Keratinocyte (primary cell): Measurements from ENCODE around the gene MGMT. TPM values are rescaled to one million over a fixed set of nuclear protein-coding genes. Genes with fewer than 3 reads are reported as not detected.

ENCODE experiments used
- DNase-seq: peaks from one replicate; pipeline ENCODE4 v3.0.0-alpha.2; 2011; ENCODE audit warnings: low read depth, missing footprints, low spot score
- FAIRE-seq: peaks from 2 replicates; lab custom pipeline; 2011; peaks lifted over from hg19 to GRCh38; lab: Jason Lieb, UNC
- H2AFZ ChIP-seq: 2 replicates; pipeline ENCODE4 v1.6.0; 2012; ENCODE audit warnings: low read length, control low read depth, inconsistent platforms; ENCODE audit not compliant: control insufficient read depth
- H3K27ac ChIP-seq: 2 replicates; pipeline ENCODE4 v1.5.1; 2011; ENCODE audit warnings: low read length; ENCODE audit not compliant: control insufficient read depth, insufficient read depth
- H3K27me3 ChIP-seq: 3 replicates; pipeline ENCODE4 v1.6.0; 2011; ENCODE audit warnings: low read length; ENCODE audit not compliant: control insufficient read depth, insufficient read depth; ENCODE audit errors: extremely low read depth
- H3K36me3 ChIP-seq, 2 experiments: 2 replicates in 1 of 2; 3 replicates in 1 of 2; pipeline ENCODE4 v1.5.1; 2011; ENCODE audit warnings: low read length in 2 of 2, mild to moderate bottlenecking in 1 of 2; ENCODE audit not compliant: control insufficient read depth in 2 of 2, insufficient read depth in 2 of 2; ENCODE audit errors: extremely low read depth in 1 of 2
- H3K4me1 ChIP-seq: 3 replicates; pipeline ENCODE4 v1.5.1; 2011; ENCODE audit warnings: low read length; ENCODE audit not compliant: control insufficient read depth, insufficient read depth; ENCODE audit errors: extremely low read depth
- H3K4me2 ChIP-seq: 3 replicates; pipeline ENCODE4 v1.6.0; 2011; ENCODE audit warnings: low read depth, low read length; ENCODE audit not compliant: control insufficient read depth, insufficient read depth; ENCODE audit errors: extremely low read depth
- H3K4me3 ChIP-seq, 3 experiments: fragments of 200-600 bp in 1 of 3; sonication (generic) in 1 of 3; 2 replicates in 2 of 3; 3 replicates in 1 of 3; pipeline ENCODE4 v1.5.1; 2011 to 2016; ENCODE audit warnings: low read length in 3 of 3, mild to moderate bottlenecking in 3 of 3, control low read depth in 2 of 3, inconsistent platforms in 1 of 3, low read depth in 1 of 3, mixed read lengths in 1 of 3, mixed run types in 1 of 3, moderate library complexity in 1 of 3; ENCODE audit not compliant: control insufficient read depth in 2 of 3, insufficient read depth in 2 of 3; ENCODE audit errors: extremely low read depth in 1 of 3
- H3K79me2 ChIP-seq: 2 replicates; pipeline ENCODE4 v1.6.0; 2012; ENCODE audit warnings: low read length; ENCODE audit not compliant: control insufficient read depth, insufficient read depth
- H3K9ac ChIP-seq: 3 replicates; pipeline ENCODE4 v1.6.0; 2011; ENCODE audit warnings: low read length; ENCODE audit not compliant: control insufficient read depth, insufficient read depth; ENCODE audit errors: extremely low read depth
- H3K9me1 ChIP-seq: 3 replicates; pipeline ENCODE4 v1.6.0; 2011; ENCODE audit warnings: low read length; ENCODE audit not compliant: control insufficient read depth, insufficient read depth; ENCODE audit errors: extremely low read depth
- H3K9me3 ChIP-seq: 2 replicates; pipeline ENCODE4 v1.5.1; 2012; ENCODE audit warnings: low read depth, low read length; ENCODE audit not compliant: control insufficient read depth
- H4K20me1 ChIP-seq: 3 replicates; pipeline ENCODE4 v1.6.0; 2011; ENCODE audit warnings: low read length; ENCODE audit not compliant: control insufficient read depth, insufficient read depth; ENCODE audit errors: extremely low read depth
- CTCF ChIP-seq, 3 experiments: IDR thresholded peaks in 1 of 3; conservative IDR thresholded peaks in 1 of 3; optimal IDR thresholded peaks in 1 of 3; 2 replicates in 2 of 3; 3 replicates in 1 of 3; pipeline versions ENCODE3 to v1.5.1; 2011; ENCODE audit warnings: low read length in 3 of 3, mild to moderate bottlenecking in 3 of 3, moderate library complexity in 2 of 3, control low read depth in 1 of 3, inconsistent platforms in 1 of 3; ENCODE audit not compliant: insufficient read depth in 2 of 3; ENCODE audit errors: extremely low read depth in 1 of 3
- EZH2 ChIP-seq: IDR thresholded peaks from one replicate; pipeline ENCODE4 v1.6.1; 2012; ENCODE audit warnings: inconsistent platforms, mild to moderate bottlenecking, low read length, moderate library complexity
- dilution Hi-C: fragments of 300-500 bp; cut with MboI; formaldehyde crosslinking; loops from one replicate; pipeline ENCODE4 v1.7.0; 2020; ENCODE audit warnings: low sequenced_read_pairs; ENCODE audit not compliant: extremely low pct_ligation_motif_present
- polyA plus RNA-seq, 5 experiments: library from polyadenylated mRNA; depleted of rRNA in 3 of 5; stranded (reverse) in 3 of 5; stranded (forward) in 1 of 5; unstranded in 1 of 5; fragments of >200 nt; gene quantifications; 1 replicate in 1 of 5; 2 replicates in 3 of 5; 3 replicates in 1 of 5; pipeline versions ENCODE4 v1.2.1 to v1.2.3, GENCODE V29; 2011 to 2012; ENCODE audit warnings: missing spikeins in 2 of 5, low read depth in 1 of 5, low replicate concordance in 1 of 5

Gene MGMT
- polyA plus RNA-seq, 1 donor (not counting 4 experiments of a cell fraction or from before 2014, with no cell fraction given), result 15.2 TPM

- Histone ChIP-seq H3K27me3 (no peaks in the 10 kb centered on the region), H3K4me2 (no peak overlapping the region), H3K79me2 (no peaks in the 10 kb centered on the region), H3K4me3 (no peak overlapping the region), H4K20me1 (no peaks in the 10 kb centered on the region), H3K9me1 (no peaks in the 10 kb centered on the region), H3K9ac (no peak overlapping the region), H3K4me1 (no peaks in the 10 kb centered on the region), H3K36me3 (no peaks in the 10 kb centered on the region), H2AFZ (no peak overlapping the region), H3K9me3 (no peaks in the 10 kb centered on the region), H3K27ac (no peak overlapping the region)
- DNase-seq (no peak), FAIRE-seq (no peak)
- TF ChIP-seq EZH2 (no peak), CTCF (optimal IDR thresholded peaks at IDR 0.05 in 1 of 3, IDR thresholded peaks at IDR 0.05 in 1 of 3, conservative IDR thresholded peaks at IDR 0.05 in 1 of 3; ENCODE audit: extremely low read depth in 1 of 3, insufficient read depth in 2 of 3, low read length in 3 of 3) (no peak)
- dilution Hi-C loops, result no loop called here
These were observed 188.1 kb downstream of the MGMT start for GRCh38 chr10:129655007-129655678.

- no peaks in the 10 kb centered on the region for H3K4me1 ChIP-seq
- H3K27ac ChIP-seq, result no peak overlapping the region
- no peak overlapping the region for H3K9ac ChIP-seq
- H3K36me3 ChIP-seq, result no peaks in the 10 kb centered on the region
- DNase-seq, result no peak
- no peaks in the 10 kb centered on the region for H3K27me3 ChIP-seq
- dilution Hi-C loops, result no loop called here
- H4K20me1 ChIP-seq, result no peaks in the 10 kb centered on the region
- no peak overlapping the region for H3K4me2 ChIP-seq
- no peak for TF ChIP-seq CTCF (optimal IDR thresholded peaks at IDR 0.05 in 1 of 3, IDR thresholded peaks at IDR 0.05 in 1 of 3, conservative IDR thresholded peaks at IDR 0.05 in 1 of 3; ENCODE audit: extremely low read depth in 1 of 3, insufficient read depth in 2 of 3, low read length in 3 of 3)
- TF ChIP-seq EZH2, result no peak
- H3K9me3 ChIP-seq, result no peaks in the 10 kb centered on the region
- H3K79me2 ChIP-seq, result no peaks in the 10 kb centered on the region
- FAIRE-seq, result no peak
- no peak overlapping the region for H2AFZ ChIP-seq
- H3K4me3 ChIP-seq, result no peak overlapping the region
- no peaks in the 10 kb centered on the region for H3K9me1 ChIP-seq
These were observed 188.6 kb downstream of the MGMT start for GRCh38 chr10:129655679-129656031.
